NOMO-1 treated with DMSO at 0.1 percent for 48 hours (cell line): ENCODE measurements around the gene GLT1D1.
"Not testable (repeated sequence)": the region's sequence is repeated elsewhere in the genome, so short reads cannot be mapped to it uniquely, and the experiment has no call there.

ENCODE experiments used
- DNase-seq: peaks from one replicate; lab custom pipeline; 2025; ENCODE audit not compliant: unreplicated experiment; lab: John Stamatoyannopoulos, UW

GLT1D1 gene

GRCh38 chr12:128820253-128820652 lies 33.0 kb upstream of the GLT1D1 start:
- DNase-seq = no peak

- peak; percentile 82 for DNase-seq
Observed at GRCh38 chr12:128820723-128821432, 32.4 kb upstream of the GLT1D1 start.

- no peak for DNase-seq
Observed at GRCh38 chr12:128823216-128823915, 29.9 kb upstream of the GLT1D1 start.

DNA sequence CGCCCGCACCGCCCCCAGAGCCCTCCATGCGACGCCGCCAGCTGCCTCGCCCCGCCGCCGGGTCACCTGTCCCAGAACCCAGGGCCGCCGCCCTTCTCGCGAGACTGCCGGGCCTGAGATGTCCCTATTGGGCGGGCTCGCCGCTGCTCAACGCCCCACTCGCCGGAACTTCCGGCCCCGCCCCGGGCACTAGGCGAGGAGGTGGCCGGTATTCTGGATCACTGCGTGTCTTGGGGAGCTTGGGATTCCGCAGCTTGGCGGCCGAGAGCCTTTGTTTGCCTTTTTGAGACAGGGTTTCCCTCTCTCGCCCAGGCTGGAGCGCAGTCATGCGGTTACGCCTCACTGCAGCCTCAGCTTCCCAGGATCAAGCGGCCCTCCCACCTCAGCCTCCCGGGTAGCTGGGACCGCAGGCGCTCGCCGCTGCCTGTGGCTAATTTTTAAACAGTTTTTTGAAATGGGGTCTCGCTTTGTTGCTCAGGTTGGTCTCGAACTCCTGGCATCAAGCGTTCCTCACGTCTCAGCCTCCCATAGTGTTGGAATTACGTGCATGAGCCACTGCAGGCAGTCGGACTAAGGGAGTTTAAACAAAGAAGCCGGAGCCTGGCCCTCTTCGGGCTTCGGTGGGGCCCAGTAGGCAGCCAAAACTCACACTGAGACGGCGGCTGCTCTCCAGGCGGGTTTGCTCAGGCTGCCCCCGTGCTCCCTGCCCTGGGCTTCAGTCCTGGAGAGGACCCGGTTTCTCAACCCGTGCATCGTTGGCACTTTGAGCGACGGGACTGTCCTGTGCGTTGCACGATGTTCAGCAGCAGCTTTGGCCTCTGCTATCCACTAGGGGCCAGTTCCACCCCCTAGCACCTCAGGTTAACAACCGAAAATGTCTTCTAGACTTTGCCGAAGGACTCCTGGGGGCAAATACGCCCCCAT lies 29.1 kb upstream of the GLT1D1 start, which contains the start of gene SLC15A4:
Gene SLC15A4, minus strand, starts transcription at position 43 of the 924 bp plus-strand sequence. Its CDS starts 15 bp downstream, at position 28.
- DNase-seq = peak; percentile 94

DNA sequence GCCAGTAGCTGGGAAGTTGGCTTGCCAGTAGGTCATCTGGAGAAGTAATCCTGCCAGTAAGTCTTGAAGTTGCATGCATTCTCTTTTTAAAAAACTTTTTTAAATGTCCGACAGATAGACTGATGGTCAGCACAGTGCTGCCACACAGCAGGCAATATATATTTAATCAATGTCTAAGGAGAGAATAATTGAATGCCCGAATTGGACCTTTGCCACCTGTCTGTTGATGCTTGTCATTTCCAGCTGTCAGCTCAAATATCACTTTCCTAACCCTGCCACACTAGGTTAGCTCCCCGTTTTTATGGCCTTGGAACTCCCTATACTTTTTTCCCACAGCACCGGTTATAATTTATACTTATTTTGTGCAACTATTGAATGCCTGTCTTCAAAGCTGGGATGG lies 27.4 kb upstream of the GLT1D1 start:
- no peak for DNase-seq

- no peak for DNase-seq
Observed at GRCh38 chr12:128827724-128828123, 25.6 kb upstream of the GLT1D1 start.

DNA sequence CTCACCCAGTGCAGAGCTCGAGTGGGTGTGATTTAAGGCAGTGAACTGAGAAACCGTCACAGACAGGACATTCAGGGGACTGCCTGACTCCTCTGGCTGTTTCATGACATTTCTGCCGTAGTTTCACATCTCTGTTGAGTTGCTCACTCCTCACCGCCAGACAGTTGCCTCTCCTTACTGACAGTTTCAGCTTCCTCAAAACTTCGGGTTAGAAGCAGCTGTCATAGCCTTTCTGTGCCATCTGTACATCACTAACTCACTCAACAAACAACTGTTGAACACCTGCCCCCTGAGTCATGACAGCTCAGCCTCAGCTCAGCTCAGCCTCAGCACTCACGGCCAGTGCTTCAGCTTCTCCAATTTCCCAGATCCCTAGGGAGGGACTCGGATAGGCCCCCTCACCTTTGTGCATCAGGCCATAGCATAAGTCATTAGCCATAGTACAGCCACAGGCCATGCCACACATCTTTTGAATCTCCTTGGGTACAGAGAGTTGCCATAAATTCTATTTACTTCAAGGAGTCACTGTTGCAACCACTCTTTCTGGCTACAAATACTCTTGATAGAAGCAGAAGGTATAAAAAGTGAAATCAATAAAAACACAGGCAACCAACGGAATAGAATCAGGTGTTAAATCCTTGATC lies 23.3 kb upstream of the GLT1D1 start:
- DNase-seq = peak; percentile 98

DNA sequence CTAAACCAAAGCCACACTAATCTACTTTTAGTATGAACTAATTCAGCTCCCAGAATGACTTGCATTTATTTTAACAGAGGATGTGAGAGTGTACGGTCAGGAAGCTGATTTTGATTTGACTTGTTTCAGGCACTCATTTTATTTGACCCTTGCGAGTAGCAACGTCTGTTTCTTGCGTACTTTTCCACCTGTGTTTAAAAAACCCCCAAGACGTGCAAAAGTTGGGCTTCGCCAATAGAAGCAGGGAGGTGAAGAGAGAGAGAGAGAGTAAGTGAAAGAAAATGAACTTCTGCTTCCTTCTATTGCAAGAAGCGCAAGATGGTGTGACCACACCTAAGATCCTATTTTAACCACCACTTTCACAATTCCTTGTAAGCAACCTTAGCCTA lies 22.8 kb upstream of the GLT1D1 start:
- DNase-seq = peak; percentile 98

DNA sequence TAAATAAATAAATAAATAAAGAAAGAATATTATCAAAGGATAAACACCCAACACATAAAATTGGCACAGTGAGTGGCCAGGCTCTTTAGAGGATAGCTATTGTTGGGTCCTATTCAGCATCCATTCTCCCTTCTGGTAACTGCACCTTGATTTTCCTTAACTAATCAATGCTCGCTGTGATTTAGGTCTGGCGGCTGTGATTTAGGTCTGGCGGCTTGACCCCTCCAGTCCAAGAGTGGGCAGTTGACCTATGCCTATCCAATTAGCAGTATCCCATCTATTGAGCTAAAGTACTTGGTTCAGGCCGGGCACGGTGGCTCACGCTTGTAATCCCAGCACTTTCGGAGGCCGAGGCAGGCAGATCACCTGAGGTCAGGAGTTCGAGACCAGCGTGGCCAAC lies 19.9 kb upstream of the GLT1D1 start:
- no peak for DNase-seq

DNA sequence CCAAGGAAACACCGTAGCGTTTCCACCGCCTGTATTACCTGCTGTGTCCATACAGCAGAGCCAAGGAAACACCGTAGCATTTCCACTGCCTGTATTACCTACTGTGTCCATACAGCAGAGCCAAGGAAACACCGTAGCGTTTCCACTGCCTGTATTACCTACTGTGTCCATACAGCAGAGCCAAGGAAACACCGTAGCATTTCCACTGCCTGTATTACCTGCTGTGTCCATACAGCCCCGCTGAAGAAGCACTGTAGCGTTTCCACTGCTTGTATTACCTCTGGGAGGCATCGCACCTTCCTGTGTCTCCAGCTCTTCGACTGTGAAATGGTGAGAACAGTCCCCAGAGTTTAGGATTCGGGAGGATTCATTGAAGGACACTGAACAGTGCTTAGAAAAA lies 13.4 kb upstream of the GLT1D1 start:
- DNase-seq = not testable (repeated sequence)

GRCh38 chr12:128840862-128841468 lies 12.3 kb upstream of the GLT1D1 start:
- peak; percentile 67 for DNase-seq

DNA sequence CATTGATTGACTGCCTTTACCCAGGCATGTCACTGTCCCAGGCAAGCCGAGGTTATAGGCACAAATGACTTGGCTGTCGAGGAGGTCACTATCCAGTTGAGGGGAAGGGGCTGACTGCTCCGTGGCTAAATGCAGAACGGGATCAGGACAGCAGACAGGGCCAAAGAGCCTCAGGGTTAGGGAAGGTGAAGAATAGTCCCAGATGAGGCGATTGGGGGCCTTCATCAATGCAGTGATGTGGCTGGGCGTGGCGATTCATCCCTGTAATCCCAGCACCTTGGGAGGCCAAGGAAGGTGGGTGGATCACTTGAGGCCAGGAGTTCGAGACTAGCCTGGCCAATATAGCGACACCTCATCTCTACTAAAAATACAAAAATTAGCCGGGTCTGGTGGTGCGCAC lies 10.7 kb upstream of the GLT1D1 start:
- no peak for DNase-seq

DNA sequence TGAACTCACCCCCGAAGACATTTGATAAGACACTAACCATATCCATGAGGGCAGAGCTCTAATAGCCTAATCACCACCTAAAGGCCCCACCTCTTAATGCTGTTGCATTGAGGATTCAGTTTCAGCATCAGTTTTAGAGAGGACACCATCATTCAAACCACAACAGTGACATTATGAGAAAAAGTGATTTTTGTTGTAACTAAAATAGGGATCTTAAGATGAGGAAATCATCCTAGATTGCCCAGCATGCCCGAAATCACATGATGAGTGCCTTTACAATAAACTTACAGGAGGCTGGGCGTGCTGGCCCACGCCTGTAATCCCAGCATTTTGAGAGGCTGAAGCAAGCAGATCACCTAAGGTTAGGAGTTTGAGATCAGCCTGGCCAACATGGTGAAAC lies 9.7 kb upstream of the GLT1D1 start:
- DNase-seq = peak; percentile 50

GRCh38 chr12:128844031-128844635 lies 9.1 kb upstream of the GLT1D1 start:
- DNase-seq = peak; percentile 85

GRCh38 chr12:128846671-128847070 lies 6.6 kb upstream of the GLT1D1 start:
- not testable (repeated sequence) for DNase-seq

- DNase-seq = no peak
Observed at GRCh38 chr12:128848371-128848770, 4.9 kb upstream of the GLT1D1 start.

DNA sequence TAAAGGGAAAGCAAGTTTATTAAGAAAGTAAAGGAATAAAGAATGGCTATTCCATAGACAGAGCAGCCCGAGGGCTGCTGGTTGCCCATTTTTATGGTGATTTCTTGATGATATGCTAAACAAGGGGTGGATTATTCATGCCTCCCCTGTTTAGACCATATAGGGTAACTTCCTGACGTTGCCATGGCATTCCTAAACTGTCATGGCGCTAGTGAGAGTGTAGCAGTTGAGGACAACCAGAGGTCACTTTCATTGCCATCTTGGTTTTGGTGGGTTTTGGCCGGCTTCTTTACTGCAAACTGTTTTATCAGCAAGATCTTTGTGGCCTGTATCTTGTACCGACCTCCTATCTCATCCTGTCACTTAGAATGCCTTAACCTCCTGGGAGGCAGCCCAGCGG lies 3.5 kb upstream of the GLT1D1 start:
- DNase-seq = not testable (repeated sequence)

GRCh38 chr12:128850400-128850799 lies 2.9 kb upstream of the GLT1D1 start:
- DNase-seq = no peak

GRCh38 chr12:128851429-128851828 lies 1.8 kb upstream of the GLT1D1 start:
- not testable (repeated sequence) for DNase-seq
